Osteoblast (primary cell): ENCODE results near the gene PARD6G. TPM values are rescaled to one million over a fixed set of nuclear protein-coding genes. Genes with fewer than 3 reads are reported as not detected.
A peak's percentile ranks its signal among the peaks of the same experiment; 100 is the strongest.

Experiments
- DNase-seq: peaks from one replicate; pipeline ENCODE4 v3.0.0; 2011; ENCODE audit warnings: low spot score, mixed read lengths; ENCODE audit not compliant: insufficient read length; ENCODE audit errors: missing footprints
- H2AFZ ChIP-seq: 2 replicates; pipeline ENCODE4 v1.6.0; 2011; ENCODE audit warnings: mild to moderate bottlenecking, low read length
- H3K27ac ChIP-seq: 2 replicates; pipeline ENCODE4 v1.5.1; 2011; ENCODE audit warnings: mild to moderate bottlenecking, low read depth, low read length, moderate library complexity
- H3K27me3 ChIP-seq: 2 replicates; pipeline ENCODE4 v1.6.0; 2012; ENCODE audit warnings: mild to moderate bottlenecking, control low read depth, inconsistent platforms, low read length, moderate library complexity; ENCODE audit not compliant: insufficient read depth
- H3K36me3 ChIP-seq: 2 replicates; pipeline ENCODE4 v1.5.1; 2011; ENCODE audit warnings: mild to moderate bottlenecking, low read length, control low read depth, moderate library complexity; ENCODE audit not compliant: insufficient read depth
- H3K4me1 ChIP-seq: 2 replicates; pipeline ENCODE4 v1.5.1; 2011; ENCODE audit warnings: mild to moderate bottlenecking, low read length, control low read depth, moderate library complexity; ENCODE audit not compliant: insufficient read depth
- H3K4me2 ChIP-seq: 2 replicates; pipeline ENCODE4 v1.6.0; 2011; ENCODE audit warnings: mild to moderate bottlenecking, low read length; ENCODE audit not compliant: insufficient read depth
- H3K4me3 ChIP-seq: fragments of 200-600 bp; sonication (generic); 3 replicates; pipeline ENCODE4 v1.5.1; 2012; ENCODE audit warnings: mild to moderate bottlenecking, low read length, inconsistent platforms; ENCODE audit not compliant: insufficient read depth
- H3K79me2 ChIP-seq: 2 replicates; pipeline ENCODE4 v1.6.0; 2012; ENCODE audit warnings: mild to moderate bottlenecking, low read length, control low read depth, inconsistent platforms; ENCODE audit not compliant: insufficient read depth
- H3K9me3 ChIP-seq: 2 replicates; pipeline ENCODE4 v1.5.1; 2011; ENCODE audit warnings: low read depth, low read length, control low read depth
- H4K20me1 ChIP-seq: 2 replicates; pipeline ENCODE4 v1.6.0; 2012; ENCODE audit warnings: mild to moderate bottlenecking, low read length, control low read depth; ENCODE audit not compliant: insufficient read depth
- CTCF ChIP-seq: IDR thresholded peaks from 2 replicates; pipeline ENCODE4 v1.5.1; 2011; ENCODE audit warnings: mild to moderate bottlenecking, low read depth, low read length, moderate library complexity; ENCODE audit errors: extremely low read depth
- total RNA-seq: library from RNA; depleted of rRNA; stranded (reverse); fragments of >200 nt; gene quantifications from 2 replicates; pipeline ENCODE4 v1.2.3, GENCODE V29; 2012

Gene PARD6G
- total RNA-seq, 1 donor, result 2.2 TPM

GRCh38 chr18:80187956-80188642, 59.2 kb downstream of the PARD6G start:
- Histone ChIP-seq H3K27me3 (peaks cover 15% of the 10 kb centered on the region), H3K4me3 (no peak overlapping the region), H3K4me1 (no peaks in the 10 kb centered on the region), H3K36me3 (no peaks in the 10 kb centered on the region), H2AFZ (no peak overlapping the region), H3K4me2 (no peak overlapping the region), H3K9me3 (no peaks in the 10 kb centered on the region), H3K79me2 (no peaks in the 10 kb centered on the region), H4K20me1 (no peaks in the 10 kb centered on the region), H3K27ac (no peak overlapping the region)
- DNase-seq, result peak; percentile 81
- TF ChIP-seq CTCF, result no peak

- DNase-seq, result no peak
- H3K4me1 ChIP-seq, result no peaks in the 10 kb centered on the region
- no peak overlapping the region for H3K4me3 ChIP-seq
- TF ChIP-seq CTCF, result no peak
- H3K79me2 ChIP-seq, result no peaks in the 10 kb centered on the region
- H2AFZ ChIP-seq, result no peak overlapping the region
- H3K27me3 ChIP-seq, result peaks cover 23% of the 10 kb centered on the region
- no peaks in the 10 kb centered on the region for H4K20me1 ChIP-seq
- H3K4me2 ChIP-seq, result no peak overlapping the region
- H3K27ac ChIP-seq, result no peak overlapping the region
- no peaks in the 10 kb centered on the region for H3K9me3 ChIP-seq
- no peaks in the 10 kb centered on the region for H3K36me3 ChIP-seq
Observed at GRCh38 chr18:80185545-80185944, 61.8 kb downstream of the PARD6G start.

DNA sequence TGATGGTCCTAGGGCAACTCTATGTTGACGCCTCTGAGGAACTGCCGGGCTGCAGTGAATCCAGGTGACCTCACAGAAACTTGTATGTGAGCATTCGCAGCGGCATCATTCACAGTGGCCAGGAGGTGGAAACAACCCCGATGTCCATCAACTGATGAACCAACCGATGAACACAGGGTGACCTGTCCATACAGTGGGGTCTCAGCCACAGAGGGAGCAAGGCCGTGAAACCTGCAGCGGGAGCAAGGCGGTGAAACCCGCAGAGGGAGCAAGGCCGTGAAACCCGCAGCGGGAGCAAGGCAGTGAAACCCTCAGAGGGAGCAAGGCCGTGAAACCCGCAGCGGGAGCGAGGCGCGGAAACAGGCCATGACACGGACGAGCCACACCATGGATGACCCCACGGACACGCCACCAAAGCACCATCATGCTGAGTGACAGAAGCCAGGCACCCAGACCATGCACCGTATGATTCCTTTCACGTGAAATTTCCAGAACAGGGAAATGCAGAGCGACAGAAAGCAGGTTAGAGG, 63.0 kb downstream of the PARD6G start:
- DNase-seq, result peak; percentile 29
- no peak overlapping the region for H3K27ac ChIP-seq
- no peak for TF ChIP-seq CTCF
- H3K4me1 ChIP-seq, result no peaks in the 10 kb centered on the region
- no peaks in the 10 kb centered on the region for H3K79me2 ChIP-seq
- no peak overlapping the region for H3K4me2 ChIP-seq
- peaks cover 17% of the 10 kb centered on the region for H3K27me3 ChIP-seq
- H2AFZ ChIP-seq, result no peak overlapping the region
- no peaks in the 10 kb centered on the region for H3K36me3 ChIP-seq
- no peaks in the 10 kb centered on the region for H4K20me1 ChIP-seq
- no peaks in the 10 kb centered on the region for H3K9me3 ChIP-seq
- H3K4me3 ChIP-seq, result no peak overlapping the region

DNA sequence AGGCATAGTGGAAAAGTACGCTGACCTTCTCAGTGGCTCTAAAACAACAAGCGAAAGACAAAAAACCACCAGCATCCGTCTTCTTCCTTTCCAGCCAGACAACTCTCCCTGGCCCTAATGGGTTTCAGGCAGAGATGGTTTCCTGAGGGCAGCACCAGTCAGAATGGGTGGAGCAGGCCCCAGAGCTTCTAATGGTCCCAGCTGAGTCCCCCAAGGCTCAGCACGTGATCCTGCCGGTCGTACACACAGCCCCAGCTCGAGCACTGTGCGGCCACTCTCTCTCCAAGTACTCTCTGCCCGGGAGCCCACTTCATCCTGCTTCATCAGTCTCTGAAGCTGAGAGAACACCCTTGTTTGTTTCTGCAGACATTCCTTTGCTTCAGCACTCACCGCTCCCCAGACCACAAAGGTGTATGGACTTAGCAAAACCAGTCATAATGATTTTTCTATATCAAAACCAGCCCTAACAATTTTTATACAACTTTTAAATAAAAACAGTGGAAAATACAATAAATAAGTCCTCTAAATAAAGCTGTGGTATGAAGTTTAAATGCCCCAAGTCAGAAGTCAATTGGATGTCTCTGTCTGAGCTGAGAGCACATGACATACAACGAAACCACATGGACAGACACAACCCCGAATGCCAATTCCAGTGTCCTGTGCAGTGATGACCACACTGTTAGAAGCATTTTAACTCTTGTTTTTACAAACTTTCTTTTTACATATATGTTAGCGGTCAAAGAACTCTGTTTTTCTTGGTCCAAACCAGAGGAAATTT, 63.9 kb downstream of the PARD6G start:
- H3K9me3 ChIP-seq, result no peaks in the 10 kb centered on the region
- peak overlapping the region; percentile 51 for H2AFZ ChIP-seq
- DNase-seq, result peak; percentile 85
- no peak overlapping the region for H3K27ac ChIP-seq
- no peak overlapping the region for H3K4me3 ChIP-seq
- H3K4me1 ChIP-seq, result no peaks in the 10 kb centered on the region
- no peak overlapping the region for H3K4me2 ChIP-seq
- peaks cover 17% of the 10 kb centered on the region for H3K27me3 ChIP-seq
- no peaks in the 10 kb centered on the region for H3K36me3 ChIP-seq
- no peaks in the 10 kb centered on the region for H4K20me1 ChIP-seq
- no peaks in the 10 kb centered on the region for H3K79me2 ChIP-seq
- no peak for TF ChIP-seq CTCF
